HG03175 (cell line): ENCODE results near the gene CNTN1.
A peak's percentile ranks its signal among the peaks of the same experiment; 100 is the strongest.

Experiments used
- ATAC-seq: cut with Tn5 transposase; IDR thresholded peaks from one replicate; pipeline ENCODE4 v1.9.1; 2021; ENCODE audit warnings: mild to moderate bottlenecking, moderate library complexity; ENCODE audit not compliant: unreplicated experiment

Gene CNTN1

DNA sequence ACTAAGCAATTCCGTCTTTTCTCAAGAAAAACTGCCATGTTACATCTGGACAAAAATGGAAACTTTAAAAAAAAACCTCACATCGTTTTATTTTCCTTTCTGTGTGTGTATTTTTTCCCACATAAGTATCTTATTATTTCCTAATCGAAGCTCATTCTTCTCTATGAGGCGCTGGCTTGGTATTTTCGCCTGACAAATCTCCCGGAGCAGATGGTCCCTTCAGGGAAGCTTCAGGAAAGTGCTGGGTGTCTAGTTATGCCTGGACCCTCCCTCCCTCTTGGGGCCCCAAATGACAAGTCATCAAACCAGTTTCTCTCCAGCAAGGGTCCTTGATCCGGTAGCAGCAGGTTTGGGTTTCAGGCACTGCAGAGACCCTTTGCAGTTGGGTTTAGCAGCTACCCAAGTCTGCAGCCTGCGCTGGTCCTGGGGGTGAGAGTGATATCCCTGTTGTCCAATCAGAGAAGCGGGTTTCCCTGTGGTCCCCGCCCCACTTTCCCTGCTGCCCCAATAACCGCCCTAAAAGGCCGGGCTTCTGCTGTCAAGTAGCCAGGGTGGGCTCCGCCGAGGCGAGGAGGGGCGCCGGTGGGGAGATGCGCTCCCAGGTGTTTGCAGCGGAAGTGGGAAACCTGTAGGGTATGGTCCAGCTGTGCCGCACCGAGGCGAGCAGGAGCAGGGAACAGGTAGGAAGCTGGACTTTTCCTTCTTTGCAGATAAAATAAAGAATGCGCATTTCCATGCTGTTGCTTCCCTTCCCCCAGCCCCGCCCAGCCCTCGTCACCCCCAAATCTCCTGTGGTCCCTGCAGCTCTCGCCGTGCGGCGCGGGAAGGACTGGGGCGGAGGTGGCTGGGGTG lies at the start of gene CNTN1:
CNTN1 (plus strand) TSS at position 527 of the 852 bp plus-strand sequence.
- ATAC-seq, result peak; percentile 45

- no peak for ATAC-seq
These were observed 48.7 kb upstream of the CNTN1 start for GRCh38 chr12:40643506-40643905.

DNA sequence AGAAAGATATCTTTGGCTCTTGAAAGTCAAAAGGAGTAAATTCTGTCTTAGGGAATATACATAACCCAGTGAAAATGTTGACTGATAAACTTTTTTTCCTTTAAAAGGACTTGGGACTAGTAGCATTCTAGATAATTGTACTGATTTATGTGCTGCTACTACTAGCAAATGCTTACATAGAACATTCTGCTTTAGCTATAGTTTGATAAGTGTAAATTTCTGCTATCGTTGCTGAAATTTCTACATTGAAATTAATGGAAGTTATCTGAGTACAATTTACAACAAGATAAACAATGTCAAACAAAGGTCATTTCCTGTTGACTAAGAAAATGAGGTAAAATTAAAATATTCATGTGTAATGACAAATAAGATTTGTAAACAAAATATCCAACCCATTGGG lies 48.3 kb upstream of the CNTN1 start:
- ATAC-seq, result no peak

DNA sequence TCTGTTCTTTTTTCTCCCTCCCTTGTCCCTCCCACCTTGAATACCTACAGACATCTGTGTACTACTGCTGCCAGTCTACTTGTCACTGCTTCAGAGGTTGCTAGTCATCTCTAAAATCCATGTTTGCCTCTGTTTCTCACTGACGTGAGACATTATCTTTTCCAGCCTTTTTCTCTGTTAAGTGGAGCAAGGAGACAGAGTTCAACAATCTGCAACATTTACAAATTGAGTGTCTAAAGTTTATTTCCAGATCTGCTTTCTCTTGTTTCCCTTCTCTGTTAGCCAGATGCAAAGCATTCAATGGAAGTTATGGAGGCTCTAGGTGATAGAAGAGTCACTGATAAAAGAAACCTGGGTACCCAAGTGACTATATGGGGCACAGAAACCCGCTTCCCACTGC lies 47.5 kb upstream of the CNTN1 start:
- no peak for ATAC-seq

DNA sequence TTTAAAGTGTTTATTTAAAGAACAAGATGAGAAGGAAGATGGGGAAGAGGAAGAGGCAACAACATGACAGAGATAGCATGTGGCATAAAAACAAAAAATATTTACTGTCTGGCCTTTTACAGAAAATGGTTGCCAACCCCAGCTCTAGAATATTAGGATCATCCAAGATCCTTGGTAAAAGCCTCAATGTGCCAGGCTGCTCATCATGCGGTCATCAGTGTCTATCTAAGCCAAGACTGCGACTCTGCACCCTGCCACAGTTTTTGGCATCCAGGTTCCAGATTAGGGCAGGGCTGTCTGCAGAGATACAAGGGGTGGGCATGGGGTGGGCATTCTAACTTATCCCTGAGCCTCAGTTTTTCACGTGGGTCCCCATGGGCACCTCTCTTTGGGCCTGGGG lies 46.9 kb upstream of the CNTN1 start:
- ATAC-seq, result no peak

- ATAC-seq, result no peak
These were observed 45.8 kb upstream of the CNTN1 start for GRCh38 chr12:40646456-40646855.

DNA sequence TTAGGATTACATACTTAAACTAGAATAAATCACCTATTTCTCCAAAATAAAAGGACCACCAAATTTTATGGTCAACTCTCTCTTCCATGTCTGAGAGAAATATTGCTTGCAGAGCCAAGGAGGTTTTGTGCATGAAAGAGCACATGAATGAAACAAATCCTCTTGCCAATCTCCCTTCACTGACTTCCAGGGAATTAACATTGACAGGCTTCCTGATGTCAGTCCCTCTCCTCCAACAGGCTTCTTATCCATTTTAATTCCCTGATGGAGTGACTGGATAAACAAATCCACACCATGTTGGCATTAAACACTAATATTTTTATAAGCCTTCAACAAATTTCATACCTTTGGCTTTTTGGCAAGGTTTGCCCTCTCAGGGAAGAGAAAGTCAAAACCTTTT lies 45.3 kb upstream of the CNTN1 start:
- no peak for ATAC-seq

GRCh38 chr12:40647651-40648050 lies 44.6 kb upstream of the CNTN1 start:
- ATAC-seq, result no peak

DNA sequence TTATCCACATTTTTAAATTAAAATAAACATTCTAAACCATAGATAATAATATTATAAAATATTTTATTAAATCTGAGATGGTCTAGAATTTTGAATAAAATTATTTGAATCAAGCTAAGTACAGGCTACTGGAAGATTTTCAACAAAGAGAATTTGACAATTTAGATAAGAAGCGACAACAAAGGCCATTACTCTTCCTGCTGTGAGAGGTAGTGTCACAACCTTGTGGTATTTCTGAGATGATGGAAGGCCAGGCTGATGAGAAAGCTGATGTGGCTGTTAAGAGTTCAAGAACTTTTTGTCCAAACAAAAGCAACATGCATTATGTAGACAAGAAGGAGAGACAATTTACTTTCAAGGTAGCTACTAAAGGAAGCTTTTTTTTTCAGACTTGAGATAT lies 43.7 kb upstream of the CNTN1 start:
- ATAC-seq, result no peak

DNA sequence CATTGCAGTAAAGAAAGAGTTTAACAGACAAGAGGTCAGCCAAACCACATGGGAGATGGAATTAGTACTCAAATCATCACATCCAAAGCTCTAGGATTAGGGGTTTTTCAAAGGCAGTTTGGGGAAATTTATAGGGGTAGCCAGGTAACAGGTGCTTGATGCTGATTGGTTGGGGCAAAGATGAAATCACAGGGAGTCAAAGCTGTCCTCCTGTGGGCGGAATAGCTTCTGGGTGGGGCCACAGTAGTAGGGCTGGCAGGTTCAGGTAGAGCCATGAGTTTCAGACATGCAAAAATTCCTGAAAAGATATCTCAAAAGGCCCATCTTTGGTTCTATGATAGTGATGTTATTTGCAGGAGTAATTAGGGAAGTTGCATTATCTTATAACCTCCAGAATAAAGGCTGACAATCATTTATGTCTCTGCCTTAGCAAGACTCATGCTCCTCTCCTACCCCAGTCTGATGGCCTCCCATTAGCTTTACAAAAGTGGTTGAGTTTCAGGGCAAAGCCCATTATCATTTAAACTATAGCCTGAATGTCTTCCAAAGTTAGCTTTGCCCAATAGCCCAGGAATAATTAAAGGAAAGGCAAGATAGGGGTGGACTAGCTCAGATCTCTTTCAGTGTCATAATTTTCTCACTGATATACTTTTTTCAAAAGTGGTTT lies 42.1 kb upstream of the CNTN1 start:
- no peak for ATAC-seq

DNA sequence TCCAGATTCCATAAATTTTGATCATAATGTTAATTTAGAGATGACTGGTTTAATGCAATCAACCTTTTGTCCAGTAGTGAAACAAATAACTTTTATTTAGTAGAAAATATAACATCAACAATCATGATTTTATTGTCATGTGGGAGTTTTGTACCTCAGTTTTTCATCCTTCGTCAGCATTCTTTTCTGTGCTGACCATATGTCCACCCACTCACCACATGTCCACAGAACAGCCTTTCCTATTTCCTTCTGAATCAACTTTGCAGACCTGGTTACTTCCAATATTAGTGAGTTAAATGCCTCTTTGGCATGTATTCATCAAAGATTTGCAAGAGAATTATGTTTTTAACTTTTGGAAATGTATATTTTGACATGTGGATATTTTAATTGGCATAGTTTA lies 36.8 kb upstream of the CNTN1 start:
- no peak for ATAC-seq

GRCh38 chr12:40662366-40662765 lies 29.9 kb upstream of the CNTN1 start:
- no peak for ATAC-seq

- ATAC-seq, result no peak
These were observed 28.5 kb upstream of the CNTN1 start for GRCh38 chr12:40663781-40664180.

DNA sequence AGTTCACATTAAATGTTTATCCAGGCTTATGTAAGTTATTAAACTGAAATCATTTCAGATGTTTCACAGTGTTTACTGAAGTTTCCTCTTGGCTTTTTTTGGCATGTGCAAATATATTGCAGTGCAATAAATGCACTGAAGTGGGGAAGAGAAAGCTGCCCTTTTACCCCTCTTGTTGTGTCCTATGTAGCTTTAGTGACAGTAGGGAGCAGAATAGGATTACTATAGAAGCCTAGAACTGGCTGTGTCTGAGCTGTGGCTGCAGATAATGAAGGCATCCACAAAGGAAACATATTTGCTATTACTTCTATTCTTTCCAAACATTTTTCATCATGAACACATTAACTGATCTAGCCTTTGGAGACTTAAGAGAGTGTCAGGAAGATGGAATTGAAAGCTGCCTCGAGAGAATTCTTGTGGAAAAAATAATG lies 24.1 kb upstream of the CNTN1 start:
- ATAC-seq, result no peak

DNA sequence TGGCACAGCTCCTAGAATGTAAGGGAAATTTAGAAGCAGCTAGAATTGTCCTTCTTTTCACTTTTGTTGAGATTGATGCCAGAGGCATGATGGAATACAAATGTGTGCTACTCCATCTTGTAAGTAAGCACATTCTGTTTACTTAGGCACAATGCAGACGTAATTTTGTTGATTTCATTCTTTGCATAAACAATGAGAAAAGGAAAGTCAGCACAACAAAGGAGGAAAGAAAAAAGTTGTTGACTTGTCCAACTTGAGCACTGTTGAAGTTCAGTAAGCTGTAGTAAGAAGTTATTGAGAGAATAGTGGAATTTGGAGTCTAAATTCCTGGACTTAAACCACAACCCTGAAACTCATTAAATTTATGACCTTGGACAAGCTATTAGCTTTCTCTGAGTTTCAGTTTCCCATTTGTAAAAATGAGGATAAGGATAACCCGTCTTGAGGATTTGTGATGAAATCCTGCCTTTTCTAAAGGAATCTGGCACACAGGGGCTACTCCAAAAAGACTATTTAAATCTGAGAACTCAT lies 19.4 kb upstream of the CNTN1 start:
- ATAC-seq, result no peak

GRCh38 chr12:40681148-40681547 lies 11.1 kb upstream of the CNTN1 start:
- no peak for ATAC-seq

GRCh38 chr12:40684986-40685385 lies 7.3 kb upstream of the CNTN1 start:
- no peak for ATAC-seq

DNA sequence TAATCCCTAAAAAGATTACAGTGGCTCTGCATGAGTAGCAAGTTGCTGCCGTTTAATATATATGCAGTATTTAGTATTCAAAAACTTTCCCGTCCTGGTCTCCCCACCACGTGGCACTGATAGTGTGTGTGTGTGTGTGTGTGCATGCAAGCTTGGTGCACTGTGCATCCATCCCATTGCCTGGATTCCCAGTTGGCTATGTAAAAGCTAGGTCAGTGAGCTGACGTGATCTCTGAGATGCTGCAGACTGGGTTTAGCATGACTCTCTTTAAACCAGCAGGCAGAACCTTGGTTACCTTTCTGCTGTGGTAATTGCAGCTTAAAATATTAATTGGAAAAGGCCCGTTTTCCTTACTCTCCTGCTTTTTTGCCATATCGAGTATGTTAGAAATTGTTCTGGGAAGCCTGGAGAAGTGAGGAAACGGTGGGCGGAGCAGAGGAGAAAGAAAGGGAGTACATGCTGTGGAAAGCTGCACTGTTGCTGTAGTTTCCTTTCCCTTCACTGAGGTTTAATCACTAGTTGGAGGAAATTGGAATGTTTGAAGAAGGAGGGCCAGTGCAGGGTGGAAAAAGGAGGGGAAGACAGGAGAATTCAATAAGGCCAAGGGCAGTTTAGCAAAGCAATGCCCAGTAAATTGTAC lies 4.0 kb upstream of the CNTN1 start:
- no peak for ATAC-seq

DNA sequence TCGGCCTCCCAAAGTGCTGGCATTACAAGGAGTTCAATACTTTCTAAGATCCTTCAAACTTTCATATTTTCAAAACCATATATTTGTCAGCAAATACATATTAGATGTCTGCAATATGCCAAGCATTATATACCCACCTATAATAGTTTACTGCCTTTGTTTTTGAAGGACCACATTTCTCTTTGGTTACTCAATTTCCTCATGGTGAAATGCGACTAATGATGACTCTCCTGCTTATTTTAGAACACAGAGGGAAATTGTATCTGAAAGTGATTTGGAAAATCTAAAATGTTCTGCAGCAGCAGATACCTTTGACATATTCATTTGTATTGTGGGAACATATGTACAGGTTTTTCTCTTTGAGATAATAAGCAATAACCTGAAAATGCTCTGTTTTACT lies 2.7 kb upstream of the CNTN1 start:
- no peak for ATAC-seq

- ATAC-seq, result no peak
These were observed 547 bp downstream of the CNTN1 start for GRCh38 chr12:40692765-40693206.

DNA sequence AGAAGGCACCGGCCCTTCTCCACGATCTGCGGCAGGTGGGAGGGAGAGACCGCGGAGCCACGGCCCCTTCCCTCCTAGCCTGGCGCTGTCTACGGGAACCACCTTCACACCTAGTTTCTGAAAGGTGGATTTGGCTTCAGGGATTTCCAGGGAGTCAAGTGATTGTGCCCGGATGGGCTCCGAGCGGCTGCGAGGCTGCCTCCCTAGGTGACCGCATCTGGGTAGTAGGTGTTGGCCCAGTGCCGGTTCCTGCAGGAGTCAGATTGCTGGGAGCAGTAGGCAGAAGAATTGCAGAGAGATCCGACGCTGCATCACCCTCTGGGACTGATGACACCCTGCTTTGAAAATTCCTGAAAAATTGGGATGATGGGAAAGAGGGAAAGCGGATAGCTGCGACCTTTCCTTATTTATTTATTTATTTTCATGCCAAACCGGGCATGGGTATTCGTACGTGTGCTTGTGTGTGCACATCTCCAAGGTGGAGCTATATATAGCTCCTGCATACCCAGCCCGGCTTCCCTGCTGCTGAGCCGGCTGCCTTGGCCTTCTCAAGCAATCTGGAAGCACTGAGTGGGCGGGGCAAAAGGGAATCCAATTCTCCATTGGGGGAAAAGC lies 1.1 kb downstream of the CNTN1 start:
- no peak for ATAC-seq
